Thyroid gland (tissue), 4 donors: ENCODE measurements around the gene TBC1D1.

ENCODE experiments used
- CTCF ChIP-seq, 6 experiments: fragments of 200-600 bp in 3 of 6; fragments of 450-650 bp in 3 of 6; sonication (generic) in 3 of 6; IDR thresholded peaks; one replicate each; pipeline ENCODE4 v1.5.1; 2016 to 2019; ENCODE audit warnings: antibody characterized with exemption in 6 of 6, mild to moderate bottlenecking in 2 of 6, inconsistent platforms in 1 of 6, moderate library complexity in 1 of 6
- POLR2A ChIP-seq, 2 donors: fragments of 450-650 bp; IDR thresholded peaks; one replicate each; pipeline ENCODE4 v1.6.1; 2017; ENCODE audit warnings: antibody characterized with exemption in 2 of 2, mild to moderate bottlenecking in 2 of 2, moderate library complexity in 1 of 2

GRCh38 chr4:38062776-38063097 is 171.9 kb downstream of the TBC1D1 start:
- TF ChIP-seq CTCF (IDR thresholded peaks at IDR 0.05), result no peak
- no peak for TF ChIP-seq POLR2A (IDR thresholded peaks at IDR 0.05)
